Naive thymus-derived CD8-positive, alpha-beta T cell (primary cell): ENCODE data around the gene RTN1. TPM values are rescaled to one million over a fixed set of nuclear protein-coding genes. Genes with fewer than 3 reads are reported as not detected.

Experiments used
- ATAC-seq, 2 donors: fragments of 150-1000 bp; cut with Tn5 transposase in 1 of 2; sonication (Bioruptor Pico), chemical (Tn5 transposase) in 1 of 2; 1 replicate in 1 of 2; 2 replicates in 1 of 2; pipeline ENCODE4 v1.10.0; 2021; ENCODE audit warnings: mild to moderate bottlenecking in 2 of 2, moderate library complexity in 2 of 2
- POLR2A ChIA-PET: fragments of 350-600 bp; sonication (Branson Sonifier 250); formaldehyde crosslinking; loops from one replicate; lab custom pipeline; 2021; ENCODE audit warnings: antibody characterized with exemption; lab: Charles Lee
- DNase-seq, 10 donors: peaks; one replicate each; pipeline versions ENCODE4 v3.0.0 to v3.0.0-alpha.2; 2020 to 2022
- H3K27ac Mint-ChIP-seq, 10 donors: one replicate each; pipeline ENCODE4 v1.8.0; 2020 to 2022; ENCODE audit warnings: mild to moderate bottlenecking in 10 of 10, mixed read lengths in 10 of 10, moderate library complexity in 4 of 10, inconsistent platforms in 1 of 10
- H3K27me3 Mint-ChIP-seq, 5 donors: one replicate each; pipeline ENCODE4 v1.8.0; 2021 to 2022; ENCODE audit warnings: mixed read lengths in 5 of 5
- H3K36me3 Mint-ChIP-seq, 3 donors: one replicate each; pipeline ENCODE4 v1.8.0; 2020 to 2022; ENCODE audit warnings: mixed read lengths in 3 of 3, mild to moderate bottlenecking in 2 of 3, inconsistent platforms in 1 of 3
- H3K4me1 Mint-ChIP-seq, 4 donors: one replicate each; pipeline ENCODE4 v1.8.0; 2021 to 2022; ENCODE audit warnings: mixed read lengths in 4 of 4
- H3K4me3 Mint-ChIP-seq, 10 donors: one replicate each; pipeline ENCODE4 v1.8.0; 2020 to 2022; ENCODE audit warnings: mild to moderate bottlenecking in 10 of 10, mixed read lengths in 10 of 10, moderate library complexity in 6 of 10, inconsistent platforms in 1 of 10
- H3K9me3 Mint-ChIP-seq, 9 donors: one replicate each; pipeline ENCODE4 v1.8.0; 2020 to 2022; ENCODE audit warnings: mixed read lengths in 9 of 9, mild to moderate bottlenecking in 3 of 9, inconsistent platforms in 1 of 9, moderate library complexity in 1 of 9
- polyA plus RNA-seq, 3 donors: library from polyadenylated mRNA; unstranded; fragments of 300-500 nt; fragmentation: Illumina TruSeq; gene quantifications; one replicate each; pipeline ENCODE4 v1.2.3, GENCODE V29; 2021
- total RNA-seq, 8 experiments: library from RNA in 2 of 8; stranded (reverse) in 2 of 8; gene quantifications; one replicate each; pipeline ENCODE4 v1.2.3 and lab custom pipeline; 2021 to 2026

The RTN1 gene, protein sequence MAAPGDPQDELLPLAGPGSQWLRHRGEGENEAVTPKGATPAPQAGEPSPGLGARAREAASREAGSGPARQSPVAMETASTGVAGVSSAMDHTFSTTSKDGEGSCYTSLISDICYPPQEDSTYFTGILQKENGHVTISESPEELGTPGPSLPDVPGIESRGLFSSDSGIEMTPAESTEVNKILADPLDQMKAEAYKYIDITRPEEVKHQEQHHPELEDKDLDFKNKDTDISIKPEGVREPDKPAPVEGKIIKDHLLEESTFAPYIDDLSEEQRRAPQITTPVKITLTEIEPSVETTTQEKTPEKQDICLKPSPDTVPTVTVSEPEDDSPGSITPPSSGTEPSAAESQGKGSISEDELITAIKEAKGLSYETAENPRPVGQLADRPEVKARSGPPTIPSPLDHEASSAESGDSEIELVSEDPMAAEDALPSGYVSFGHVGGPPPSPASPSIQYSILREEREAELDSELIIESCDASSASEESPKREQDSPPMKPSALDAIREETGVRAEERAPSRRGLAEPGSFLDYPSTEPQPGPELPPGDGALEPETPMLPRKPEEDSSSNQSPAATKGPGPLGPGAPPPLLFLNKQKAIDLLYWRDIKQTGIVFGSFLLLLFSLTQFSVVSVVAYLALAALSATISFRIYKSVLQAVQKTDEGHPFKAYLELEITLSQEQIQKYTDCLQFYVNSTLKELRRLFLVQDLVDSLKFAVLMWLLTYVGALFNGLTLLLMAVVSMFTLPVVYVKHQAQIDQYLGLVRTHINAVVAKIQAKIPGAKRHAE
- total RNA-seq (not detected), polyA plus RNA-seq (under 1 TPM in 1 of 3 donors, not detected in 2; 0.10 TPM), total RNA-seq (lab: John Stamatoyannopoulos, UW) (0 to 0.17 (median 0) reads per million in 6 experiments)

DNA sequence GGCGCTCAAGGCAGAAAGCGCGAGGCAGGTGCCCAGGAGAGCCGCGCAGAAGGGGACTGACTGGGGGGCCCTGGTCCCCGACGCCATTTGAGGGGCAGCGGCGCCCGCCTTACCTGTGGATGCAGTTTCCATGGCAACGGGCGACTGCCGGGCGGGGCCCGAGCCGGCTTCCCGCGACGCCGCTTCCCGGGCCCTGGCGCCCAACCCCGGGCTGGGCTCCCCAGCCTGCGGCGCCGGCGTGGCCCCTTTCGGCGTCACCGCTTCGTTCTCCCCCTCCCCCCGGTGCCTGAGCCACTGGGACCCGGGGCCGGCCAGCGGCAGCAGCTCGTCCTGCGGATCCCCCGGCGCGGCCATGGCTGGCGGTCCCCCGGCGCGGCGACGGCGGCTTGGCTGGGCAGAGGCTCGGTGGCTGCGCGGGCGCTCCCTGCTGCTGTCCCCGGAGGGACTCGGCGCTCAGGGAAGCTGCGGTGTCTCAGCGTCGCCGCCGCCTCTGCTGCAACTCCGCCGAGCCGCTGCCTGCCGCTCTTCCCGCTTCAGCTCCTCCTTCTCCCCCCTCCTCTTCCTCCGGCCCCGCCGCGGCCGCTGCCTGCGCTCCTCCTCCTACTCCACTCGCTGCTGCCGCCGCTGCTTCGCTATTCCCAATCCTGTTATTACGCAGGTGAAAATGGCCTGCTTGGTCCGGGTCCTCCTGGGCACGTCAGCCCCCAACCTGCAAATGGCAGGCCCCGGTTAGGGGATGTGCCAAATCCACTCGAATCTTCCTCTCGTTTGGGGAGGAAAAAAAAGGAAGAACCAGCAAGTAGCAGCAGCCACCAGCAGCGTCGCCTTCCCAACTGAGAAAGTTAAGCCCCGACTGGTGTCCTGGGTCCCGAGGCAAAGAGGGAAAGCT is at the start of gene RTN1:
Gene RTN1 (minus strand): TSS at position 500 of the 889 bp plus-strand sequence. CDS start 146 bp downstream, at position 354.
- peak; percentile 77 to 80 for ATAC-seq
- POLR2A ChIA-PET, result no interaction called here
- H3K4me3 Mint-ChIP-seq, result peak within 1 kb of the TSS; percentile 63 to 98 (median 84)
- peaks cover 0 to 4% (median 2%) of the 10 kb centered on the region in 3 donors for H3K36me3 Mint-ChIP-seq
- peaks cover 6 to 11% (median 9%) of the 10 kb centered on the region in 4 donors for H3K4me1 Mint-ChIP-seq
- peaks cover 27 to 65% (median 41%) of the 10 kb centered on the region in 5 donors for H3K27me3 Mint-ChIP-seq
- peak in 4 of 10 donors; percentile 3 to 24 (median 22) for DNase-seq
- H3K27ac Mint-ChIP-seq, result no peak within 1 kb of the TSS
- H3K9me3 Mint-ChIP-seq, result peaks cover 0 to 7% (median 0%) of the 10 kb centered on the region in 9 donors

DNA sequence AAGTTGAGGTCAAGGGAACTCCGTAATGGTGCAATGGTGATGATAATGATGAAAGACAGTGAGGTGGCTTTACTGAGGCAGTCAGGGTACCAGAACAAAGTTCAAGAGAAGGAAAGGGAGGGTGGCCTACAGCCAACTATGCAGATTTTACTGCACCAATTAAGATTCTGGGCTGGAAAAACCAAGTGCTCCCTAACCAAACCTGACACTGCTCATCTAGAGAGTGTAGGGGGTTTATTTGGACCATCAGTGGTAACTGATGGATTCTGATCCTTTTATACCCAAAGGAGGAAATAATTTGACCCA is 49.8 kb upstream of the RTN1 start:
- ATAC-seq, result peak; percentile 21 to 39
- Mint-ChIP-seq H3K9me3 (no peaks in the 10 kb centered on the region), H3K27ac (peak overlapping the region in 9 of 10 donors; percentile 53 to 93 (median 88)), H3K27me3 (peaks cover 0 to 37% (median 16%) of the 10 kb centered on the region in 5 donors), H3K36me3 (peaks cover 0 to 6% (median 2%) of the 10 kb centered on the region in 3 donors), H3K4me3 (peak overlapping the region; percentile 63 to 89 (median 79)), H3K4me1 (peaks cover 0 to 17% (median 9%) of the 10 kb centered on the region in 4 donors)
- POLR2A ChIA-PET, result no interaction called here
- no peak for DNase-seq

DNA sequence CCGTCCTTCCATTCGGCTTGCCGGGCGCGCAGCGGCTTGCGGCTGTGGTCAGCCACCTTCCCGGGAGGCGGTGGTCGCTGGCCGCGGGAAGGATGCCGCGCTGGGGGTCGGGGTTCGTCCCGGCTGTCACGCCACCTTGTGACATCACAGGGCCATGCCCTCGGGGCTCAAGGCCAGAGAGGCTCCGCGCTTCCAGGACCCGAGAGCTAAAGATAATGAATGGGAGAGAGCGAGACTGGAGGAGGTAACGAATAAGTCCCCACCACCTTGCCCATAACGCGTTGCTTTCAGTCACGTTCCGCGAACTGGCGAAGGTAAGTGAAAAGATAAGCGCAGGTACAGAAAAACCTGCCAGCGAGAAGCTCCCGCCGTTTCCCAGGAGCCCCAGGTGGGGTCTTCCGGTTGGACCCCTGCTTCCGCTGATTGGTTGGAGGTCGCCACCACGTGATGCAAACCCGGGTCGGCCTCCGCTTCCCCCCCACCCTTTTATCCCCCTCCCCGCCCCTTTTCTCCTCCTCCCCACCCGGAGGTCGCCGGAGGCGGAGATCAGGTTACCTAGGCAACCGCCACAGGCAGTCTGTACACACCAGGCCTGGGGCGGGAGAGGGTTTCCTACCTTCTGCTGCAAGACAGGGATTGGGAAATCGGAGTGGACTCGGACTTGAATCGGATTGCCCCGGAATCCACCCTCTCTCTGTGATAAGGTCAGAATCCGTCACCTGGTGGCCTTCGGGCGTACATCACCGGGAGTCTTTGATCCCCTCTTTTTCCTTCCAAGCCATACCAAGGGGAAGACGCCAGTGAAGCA is 49.2 kb upstream of the RTN1 start, which contains the start of gene LRRC9:
Gene LRRC9 (plus strand): TSS at position 575 of the 808 bp plus-strand sequence.
- POLR2A ChIA-PET, result no interaction called here
- peaks cover 0 to 6% (median 3%) of the 10 kb centered on the region in 3 donors for H3K36me3 Mint-ChIP-seq
- H3K27me3 Mint-ChIP-seq, result peaks cover 4 to 37% (median 14%) of the 10 kb centered on the region in 5 donors
- H3K27ac Mint-ChIP-seq, result peak within 1 kb of the TSS in 9 of 10 donors; percentile 53 to 93 (median 88)
- peaks cover 0 to 17% (median 9%) of the 10 kb centered on the region in 4 donors for H3K4me1 Mint-ChIP-seq
- DNase-seq (peak; percentile 2 to 88 (median 65)), ATAC-seq (peak; percentile 75 to 78)
- H3K4me3 Mint-ChIP-seq, result peak within 1 kb of the TSS; percentile 75 to 89 (median 84)
- H3K9me3 Mint-ChIP-seq, result peaks cover 0 to 2% (median 0%) of the 10 kb centered on the region in 9 donors

DNA sequence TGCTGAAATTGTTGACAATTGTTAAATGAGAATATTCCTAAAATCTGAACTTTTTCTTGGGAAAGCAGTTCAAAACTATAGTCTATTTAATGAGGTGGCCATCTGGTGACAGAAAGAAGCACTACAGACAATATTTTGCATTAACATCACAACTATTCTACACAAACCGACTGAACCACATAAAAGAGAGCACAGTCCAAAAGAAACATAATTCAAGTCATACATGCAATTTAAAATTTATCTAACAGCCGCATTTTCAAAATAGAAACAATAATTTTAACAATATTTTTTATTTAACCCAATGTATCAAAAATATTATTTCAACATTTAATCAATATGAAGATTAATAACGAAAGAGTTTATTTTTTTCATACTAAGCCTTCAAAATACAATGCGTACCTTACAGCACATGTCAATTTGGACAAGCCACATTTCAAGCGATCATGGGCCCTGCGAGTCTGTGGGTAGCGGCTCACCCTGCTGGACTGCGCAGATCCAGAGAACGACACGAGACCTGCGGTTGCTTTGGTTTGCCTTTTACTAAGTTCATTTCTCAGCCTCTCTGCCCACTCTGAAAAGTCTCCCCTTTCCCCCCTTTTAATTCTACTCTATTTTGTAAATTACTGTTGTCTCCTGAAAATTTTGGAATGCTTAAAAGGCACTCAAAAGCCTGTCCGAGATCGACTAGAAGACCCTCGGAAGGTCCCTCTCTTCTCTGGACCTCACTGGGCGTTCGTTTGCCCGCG is 48.4 kb upstream of the RTN1 start:
- Mint-ChIP-seq H3K9me3 (peaks cover 0 to 2% (median 0%) of the 10 kb centered on the region in 9 donors), H3K27me3 (peaks cover 5 to 37% (median 11%) of the 10 kb centered on the region in 5 donors), H3K4me1 (peaks cover 0 to 17% (median 9%) of the 10 kb centered on the region in 4 donors), H3K4me3 (peak overlapping the region; percentile 75 to 89 (median 84)), H3K36me3 (peaks cover 0 to 6% (median 6%) of the 10 kb centered on the region in 3 donors), H3K27ac (peak overlapping the region in 6 of 10 donors; percentile 34 to 87 (median 72))
- ATAC-seq (peak; percentile 53 to 56), DNase-seq (peak in 6 of 10 donors; percentile 5 to 49 (median 21))
- POLR2A ChIA-PET, result no interaction called here

DNA sequence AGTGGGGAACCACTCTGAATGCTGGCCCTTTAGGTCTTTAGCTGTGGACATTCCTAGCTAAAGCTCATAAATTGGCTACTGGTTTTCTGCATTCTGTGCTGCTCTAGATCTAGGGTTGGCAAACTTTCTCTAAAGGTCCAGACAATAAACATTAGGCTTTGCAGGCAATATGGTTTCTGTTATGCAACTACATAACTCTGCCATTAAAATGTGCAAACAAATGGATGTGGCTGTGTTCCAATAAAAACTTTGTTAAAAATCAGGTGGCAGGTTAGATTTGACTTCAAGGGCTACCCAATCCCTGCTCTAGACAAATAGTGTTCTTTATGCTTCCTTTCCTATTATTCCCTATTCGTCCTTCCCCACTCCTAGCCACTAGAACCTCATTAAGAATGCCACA is 42.6 kb upstream of the RTN1 start:
- H3K9me3 Mint-ChIP-seq, result peaks cover 0 to 2% (median 0%) of the 10 kb centered on the region in 9 donors
- POLR2A ChIA-PET, result no interaction called here
- peaks cover 0 to 2% (median 0%) of the 10 kb centered on the region in 4 donors for H3K4me1 Mint-ChIP-seq
- no peak overlapping the region for H3K27ac Mint-ChIP-seq
- DNase-seq, result no peak
- H3K27me3 Mint-ChIP-seq, result peaks cover 10 to 29% (median 24%) of the 10 kb centered on the region in 5 donors
- ATAC-seq, result no peak
- peaks cover 0 to 6% (median 6%) of the 10 kb centered on the region in 3 donors for H3K36me3 Mint-ChIP-seq
- no peak overlapping the region for H3K4me3 Mint-ChIP-seq

DNA sequence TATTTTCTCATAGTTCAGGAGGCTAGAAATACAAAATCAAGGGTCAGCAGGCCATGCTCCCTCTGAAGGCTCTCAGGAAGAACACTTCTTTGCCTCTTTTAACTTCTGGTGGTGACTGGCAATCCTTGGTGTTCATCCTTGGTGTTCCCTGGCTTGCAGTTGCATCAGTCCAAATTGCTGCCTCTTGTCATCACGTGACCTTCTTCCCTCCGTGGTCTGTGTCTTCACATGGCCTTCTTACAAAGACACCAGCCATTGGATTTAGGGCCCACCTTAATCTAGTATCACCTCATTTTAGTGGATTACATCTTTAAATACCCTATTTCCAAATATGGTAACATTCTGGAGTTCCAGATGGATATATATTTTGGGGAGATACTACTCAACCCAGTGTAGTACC is 41.9 kb upstream of the RTN1 start:
- POLR2A ChIA-PET, result no interaction called here
- Mint-ChIP-seq H3K27me3 (peaks cover 10 to 30% (median 26%) of the 10 kb centered on the region in 5 donors), H3K27ac (no peak overlapping the region), H3K4me1 (peaks cover 0 to 2% (median 0%) of the 10 kb centered on the region in 4 donors), H3K36me3 (peaks cover 0 to 6% (median 6%) of the 10 kb centered on the region in 3 donors), H3K4me3 (no peak overlapping the region), H3K9me3 (peaks cover 0 to 2% (median 0%) of the 10 kb centered on the region in 9 donors)
- ATAC-seq, result no peak
- DNase-seq, result no peak

DNA sequence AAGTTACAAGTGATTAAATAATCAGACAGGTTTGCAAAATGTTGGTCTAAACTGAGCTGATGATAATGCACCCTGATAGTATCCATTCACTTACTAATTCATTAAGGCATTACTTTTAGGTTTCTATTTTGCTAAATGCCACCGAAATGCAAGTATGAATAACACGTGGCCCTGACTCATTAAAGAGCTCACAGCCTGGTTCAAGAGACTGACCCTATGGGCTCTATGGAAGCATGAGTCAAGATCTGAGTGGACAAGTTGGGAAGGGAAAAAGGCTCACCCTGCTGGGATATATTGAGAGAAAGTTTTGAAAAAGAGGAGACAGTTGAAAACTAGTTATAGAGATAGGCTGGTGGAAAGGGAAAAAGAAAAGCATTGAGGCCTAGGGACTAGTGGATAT is 34.6 kb upstream of the RTN1 start:
- Mint-ChIP-seq H3K27me3 (peaks cover 5 to 19% (median 8%) of the 10 kb centered on the region in 5 donors), H3K36me3 (peaks cover 0 to 4% (median 0%) of the 10 kb centered on the region in 3 donors), H3K4me1 (no peaks in the 10 kb centered on the region), H3K27ac (no peak overlapping the region), H3K4me3 (no peak overlapping the region), H3K9me3 (peaks cover 0 to 4% (median 0%) of the 10 kb centered on the region in 9 donors)
- ATAC-seq (no peak), DNase-seq (no peak)
- POLR2A ChIA-PET, result no interaction called here

DNA sequence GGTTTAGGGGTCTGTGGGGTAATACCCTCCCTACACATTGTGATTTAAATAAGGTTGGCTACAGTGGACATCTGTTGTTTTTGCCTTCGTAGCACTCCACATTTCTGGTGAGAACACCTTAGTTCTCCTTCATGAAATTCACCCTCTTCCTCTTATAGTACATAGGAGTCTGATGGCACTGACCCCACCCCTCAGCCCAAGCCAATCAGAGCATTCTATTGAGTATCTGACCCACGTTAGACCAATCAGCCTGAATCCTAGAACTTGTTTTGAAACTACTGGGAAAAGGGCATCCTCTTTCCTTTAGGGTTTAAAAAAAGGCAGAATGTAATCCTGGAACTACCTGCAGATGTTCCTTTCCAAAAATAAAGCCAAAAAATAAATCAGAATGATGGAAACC is 33.6 kb upstream of the RTN1 start:
- POLR2A ChIA-PET, result no interaction called here
- H3K27me3 Mint-ChIP-seq, result peaks cover 0 to 17% (median 4%) of the 10 kb centered on the region in 5 donors
- H3K9me3 Mint-ChIP-seq, result peaks cover 0 to 4% (median 0%) of the 10 kb centered on the region in 9 donors
- peaks cover 0 to 6% (median 4%) of the 10 kb centered on the region in 3 donors for H3K36me3 Mint-ChIP-seq
- ATAC-seq (no peak), DNase-seq (no peak)
- no peak overlapping the region for H3K4me3 Mint-ChIP-seq
- H3K27ac Mint-ChIP-seq, result no peak overlapping the region
- H3K4me1 Mint-ChIP-seq, result no peaks in the 10 kb centered on the region

DNA sequence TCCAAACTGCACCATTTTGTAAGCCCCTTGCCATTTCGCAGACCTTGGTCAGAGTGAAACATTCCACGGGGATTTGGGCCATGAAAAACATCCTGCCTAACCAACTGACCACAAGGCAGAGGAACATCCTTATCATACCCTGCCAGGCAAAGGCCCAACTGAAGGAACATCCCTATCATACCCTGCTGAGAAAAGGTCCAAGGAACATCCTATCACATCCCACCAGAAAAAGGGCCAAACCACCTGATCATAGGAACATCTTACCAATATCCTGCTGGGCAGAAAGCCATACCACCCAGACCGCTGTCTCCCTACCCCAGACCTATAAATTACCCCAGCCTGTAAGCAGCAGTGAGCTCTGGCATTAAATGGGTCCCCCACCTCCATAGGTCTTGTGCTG is 30.0 kb upstream of the RTN1 start:
- Mint-ChIP-seq H3K27me3 (peaks cover 0 to 18% (median 11%) of the 10 kb centered on the region in 5 donors), H3K4me3 (no peak overlapping the region), H3K36me3 (peaks cover 0 to 8% (median 4%) of the 10 kb centered on the region in 3 donors), H3K4me1 (no peaks in the 10 kb centered on the region), H3K27ac (no peak overlapping the region), H3K9me3 (peaks cover 0 to 4% (median 0%) of the 10 kb centered on the region in 9 donors)
- POLR2A ChIA-PET, result no interaction called here
- DNase-seq (no peak), ATAC-seq (no peak)

DNA sequence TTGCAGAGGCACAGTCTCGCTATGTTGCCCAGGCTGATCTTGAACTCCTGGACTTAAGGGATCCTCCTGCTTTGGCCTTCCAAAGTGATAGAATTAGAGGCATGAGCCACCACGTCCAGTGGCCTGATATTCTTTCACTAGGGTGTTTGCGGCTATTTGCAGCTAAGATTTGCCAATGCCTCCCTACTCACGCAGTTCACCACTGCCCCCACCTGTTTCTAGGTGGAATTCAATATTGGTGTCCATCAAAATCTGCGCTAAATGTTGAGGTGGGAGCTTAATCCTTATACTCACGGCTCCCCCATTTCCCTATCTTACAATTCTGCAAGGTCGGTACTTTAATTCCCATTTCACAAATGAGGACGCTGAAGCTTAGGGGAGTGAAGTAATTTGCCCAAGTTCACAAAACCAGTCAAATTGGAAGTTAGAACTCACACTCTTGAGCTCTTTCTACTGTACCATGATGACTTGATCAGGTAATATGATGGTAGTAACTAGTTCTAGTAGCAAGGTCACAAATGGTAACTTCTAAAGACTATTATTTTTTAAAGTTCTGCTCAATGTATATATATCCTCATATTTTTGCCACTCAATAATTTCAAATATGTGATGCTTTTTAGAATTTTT is 27.3 kb upstream of the RTN1 start:
- DNase-seq, result no peak
- POLR2A ChIA-PET, result interaction anchor here (0.5 kb wide), 1 partner anchor 158 kb away, joined by 3 read pairs; no protein-coding TSS in a partner anchor
- H3K27me3 Mint-ChIP-seq, result peaks cover 0 to 31% (median 18%) of the 10 kb centered on the region in 5 donors
- peaks cover 0 to 8% (median 4%) of the 10 kb centered on the region in 3 donors for H3K36me3 Mint-ChIP-seq
- no peak overlapping the region for H3K27ac Mint-ChIP-seq
- ATAC-seq, result no peak
- no peak overlapping the region for H3K4me3 Mint-ChIP-seq
- no peaks in the 10 kb centered on the region for H3K4me1 Mint-ChIP-seq
- H3K9me3 Mint-ChIP-seq, result peaks cover 0 to 4% (median 0%) of the 10 kb centered on the region in 9 donors
